ENCODE data around the gene UBXN11.
A peak's percentile ranks its signal among the peaks of the same experiment; 100 is the strongest.
"Not testable (repeated sequence)": the region's sequence is repeated elsewhere in the genome, so short reads cannot be mapped to it uniquely, and the experiment has no call there.

Gene UBXN11

GRCh38 chr1:26297057-26297790, 9.2 kb downstream of the UBXN11 start:
- Histone ChIP-seq H3K4me1 (no peaks in the 10 kb centered on the region), H3K27me3 (peaks cover 0 to 3% of the 10 kb centered on the region in 2 donors), H3K36me3 (peaks cover 0 to 19% (median 0%) of the 10 kb centered on the region in 3 donors), H3K9me3 (no peaks in the 10 kb centered on the region), H3K4me3 (no peak overlapping the region), H3K27ac (no peak overlapping the region)
- DNase-seq, result peak in 1 of 2 donors; percentile 51
- no peak for TF ChIP-seq CTCF (IDR thresholded peaks at IDR 0.05)
- intact Hi-C loops (cut with DNase I; ENCODE audit: low total_unique reads), result no loop called here

GRCh38 chr1:26296340-26297056, 9.9 kb downstream of the UBXN11 start:
- intact Hi-C loops (cut with DNase I; ENCODE audit: low total_unique reads), result no loop called here
- Histone ChIP-seq H3K4me3 (no peak overlapping the region), H3K27me3 (peaks cover 0 to 3% of the 10 kb centered on the region in 2 donors), H3K9me3 (no peaks in the 10 kb centered on the region), H3K4me1 (no peaks in the 10 kb centered on the region), H3K27ac (no peak overlapping the region), H3K36me3 (peaks cover 0 to 19% (median 0%) of the 10 kb centered on the region in 3 donors)
- DNase-seq, result no peak
- TF ChIP-seq CTCF (IDR thresholded peaks at IDR 0.05), result no peak

- Histone ChIP-seq H3K27ac (no peak overlapping the region), H3K9me3 (no peaks in the 10 kb centered on the region), H3K4me3 (no peak overlapping the region), H3K4me1 (no peaks in the 10 kb centered on the region), H3K27me3 (peaks cover 0 to 1% of the 10 kb centered on the region in 2 donors), H3K36me3 (peaks cover 0 to 19% (median 0%) of the 10 kb centered on the region in 3 donors)
- intact Hi-C loops (cut with DNase I; ENCODE audit: low total_unique reads), result no loop called here
- no peak for DNase-seq
- TF ChIP-seq CTCF (IDR thresholded peaks at IDR 0.05), result no peak
Measured at GRCh38 chr1:26295194-26296138, 11.0 kb downstream of the UBXN11 start.

- DNase-seq, result peak in 1 of 2 donors; percentile 55
- TF ChIP-seq CTCF (IDR thresholded peaks at IDR 0.05), result no peak
- Histone ChIP-seq H3K27ac (no peak overlapping the region), H3K27me3 (no peaks in the 10 kb centered on the region), H3K9me3 (no peaks in the 10 kb centered on the region), H3K4me1 (no peaks in the 10 kb centered on the region), H3K36me3 (peaks cover 0 to 19% (median 0%) of the 10 kb centered on the region in 3 donors), H3K4me3 (no peak overlapping the region)
- intact Hi-C loops (cut with DNase I; ENCODE audit: low total_unique reads), result no loop called here
Measured at GRCh38 chr1:26293911-26294463, 12.4 kb downstream of the UBXN11 start.

GRCh38 chr1:26292735-26293134, 13.7 kb downstream of the UBXN11 start:
- intact Hi-C loops (cut with DNase I; ENCODE audit: low total_unique reads); H3K4me1 ChIP-seq; DNase-seq: not testable (repeated sequence)

More at GRCh38 chr1:26292735-26293134, 13.7 kb downstream of the UBXN11 start:
- not testable (repeated sequence) for H3K27ac ChIP-seq, H3K4me3 ChIP-seq, H3K9me3 ChIP-seq, H3K27me3 ChIP-seq
- peaks cover 0 to 19% (median 0%) of the 10 kb centered on the region in 3 donors for H3K36me3 ChIP-seq

Data from tibial artery (tissue), 4 donors.